Activated CD4-positive, alpha-beta T cell treated with anti-CD3 and anti-CD28 coated beads for 1 hour (primary cell): ENCODE data around the gene RNF167.

Experiments used
- DNase-seq: peaks from one replicate; pipeline ENCODE4 v3.0.0-alpha.2; 2020

The RNF167 gene

DNA sequence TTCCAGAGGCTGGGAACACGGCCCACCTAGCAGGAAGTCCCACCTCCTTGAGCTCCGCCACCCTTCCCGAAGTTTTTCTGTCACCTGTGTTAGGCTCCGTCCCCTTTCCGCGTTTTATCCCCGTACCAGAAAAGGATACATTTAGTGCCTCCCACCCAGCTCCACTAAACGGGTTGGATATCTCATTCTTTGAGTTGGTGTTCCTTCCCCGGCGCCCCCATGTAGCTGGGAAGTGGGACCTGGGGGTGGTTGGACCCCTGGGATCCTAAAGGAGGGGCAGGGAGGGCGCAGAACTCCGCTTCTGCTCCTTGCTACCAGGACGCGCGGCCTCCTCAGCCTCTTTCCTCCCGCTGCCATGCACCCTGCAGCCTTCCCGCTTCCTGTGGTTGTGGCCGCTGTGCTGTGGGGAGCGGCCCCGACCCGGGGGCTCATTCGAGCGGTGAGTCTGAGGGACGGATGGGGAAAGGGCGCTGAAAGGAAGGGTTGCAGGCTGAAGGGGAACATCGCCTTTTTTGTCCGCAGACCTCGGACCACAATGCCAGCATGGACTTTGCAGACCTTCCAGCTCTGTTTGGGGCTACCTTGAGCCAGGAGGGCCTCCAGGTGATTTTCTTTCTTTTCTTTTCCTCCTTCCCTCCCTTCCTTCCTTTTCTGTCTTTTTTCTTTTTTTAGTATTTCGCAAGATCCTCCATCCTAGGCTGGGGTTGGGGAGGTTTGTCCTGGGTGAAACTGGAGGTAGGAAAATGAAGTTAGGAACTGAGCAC lies 669 bp downstream of the RNF167 start:
- no peak for DNase-seq

DNA sequence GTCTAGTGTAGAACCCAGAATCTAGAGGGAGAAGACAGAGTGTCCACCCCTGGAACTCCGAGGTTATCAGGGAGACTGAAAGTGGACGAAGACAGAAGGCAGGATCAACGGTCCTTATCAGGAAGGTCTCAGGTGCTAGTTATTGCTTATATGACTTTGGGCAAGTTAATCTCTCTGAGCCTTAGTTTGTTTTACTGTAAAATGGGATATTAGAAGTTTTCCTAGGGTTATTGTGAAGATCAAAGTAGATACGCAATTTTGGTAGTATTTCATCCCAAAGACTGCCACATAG lies 1.2 kb downstream of the RNF167 start:
- DNase-seq: no peak

DNA sequence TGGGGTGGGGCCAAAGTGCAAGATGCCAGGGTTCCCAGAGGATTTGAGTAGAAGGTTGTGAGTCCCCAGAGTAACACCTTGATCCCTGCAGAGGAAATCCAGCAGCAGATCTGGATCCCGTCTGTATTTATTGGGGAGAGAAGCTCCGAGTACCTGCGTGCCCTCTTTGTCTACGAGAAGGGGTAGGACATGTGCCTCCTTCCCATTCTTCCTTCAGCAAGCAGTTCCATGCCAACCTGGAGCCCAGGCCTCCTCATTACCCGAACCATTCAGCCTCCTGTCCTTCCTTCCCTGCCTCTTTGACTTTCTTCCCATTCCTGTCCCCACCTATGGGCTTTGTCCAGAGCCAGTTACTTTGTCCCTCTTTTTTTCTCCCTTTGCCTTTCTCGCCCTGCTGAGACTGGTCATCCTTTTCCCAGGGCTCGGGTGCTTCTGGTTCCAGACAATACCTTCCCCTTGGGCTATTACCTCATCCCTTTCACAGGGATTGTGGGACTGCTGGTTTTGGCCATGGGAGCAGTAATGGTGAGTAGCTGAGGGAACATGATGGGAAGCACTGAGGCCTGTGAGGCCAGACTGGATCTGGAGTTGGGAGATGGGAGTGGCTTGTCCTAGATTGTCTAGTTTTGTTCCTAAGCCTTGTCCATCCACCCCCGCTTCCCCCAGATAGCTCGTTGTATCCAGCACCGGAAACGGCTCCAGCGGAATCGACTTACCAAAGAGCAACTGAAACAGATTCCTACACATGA lies 2.9 kb downstream of the RNF167 start:
- DNase-seq: no peak

DNA sequence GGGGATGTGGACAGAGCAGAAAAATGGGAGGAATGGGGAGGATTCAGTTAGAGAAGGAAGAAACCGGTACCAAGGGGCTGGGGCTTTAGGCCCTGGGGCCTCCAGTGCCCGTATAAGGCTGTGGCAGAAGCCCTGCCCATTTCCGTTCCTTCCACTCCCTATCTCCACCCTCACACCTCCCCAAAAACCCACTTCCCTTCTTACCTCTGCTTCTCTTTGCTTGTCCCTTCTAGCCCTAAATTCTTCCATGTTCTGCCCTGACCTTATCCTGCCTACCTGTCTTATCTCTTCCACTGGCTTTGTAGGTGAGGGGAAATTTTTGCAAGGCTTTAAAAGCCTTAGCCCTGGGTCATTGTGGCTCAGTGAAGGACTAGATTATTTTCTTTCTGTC lies 4.1 kb downstream of the RNF167 start:
- no peak for DNase-seq

DNA sequence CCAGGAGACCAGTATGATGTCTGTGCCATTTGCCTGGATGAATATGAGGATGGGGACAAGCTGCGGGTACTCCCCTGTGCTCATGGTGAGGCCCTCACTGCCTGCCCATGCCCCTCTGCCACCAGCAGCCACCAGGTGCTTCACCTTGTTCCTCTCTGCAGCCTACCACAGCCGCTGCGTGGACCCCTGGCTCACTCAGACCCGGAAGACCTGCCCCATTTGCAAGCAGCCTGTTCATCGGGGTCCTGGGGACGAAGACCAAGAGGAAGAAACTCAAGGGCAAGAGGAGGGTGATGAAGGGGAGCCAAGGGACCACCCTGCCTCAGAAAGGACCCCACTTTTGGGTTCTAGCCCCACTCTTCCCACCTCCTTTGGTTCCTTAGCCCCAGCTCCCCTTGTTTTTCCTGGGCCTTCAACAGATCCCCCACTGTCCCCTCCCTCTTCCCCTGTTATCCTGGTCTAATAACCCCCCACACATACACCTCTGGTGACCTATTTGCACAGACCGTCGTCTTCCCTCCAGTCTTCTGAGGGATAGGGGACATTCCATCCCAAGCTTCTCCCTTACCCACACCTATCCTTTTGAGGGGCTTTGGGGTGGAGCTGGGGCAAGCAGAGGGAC lies 4.6 kb downstream of the RNF167 start:
- DNase-seq: no peak

DNA sequence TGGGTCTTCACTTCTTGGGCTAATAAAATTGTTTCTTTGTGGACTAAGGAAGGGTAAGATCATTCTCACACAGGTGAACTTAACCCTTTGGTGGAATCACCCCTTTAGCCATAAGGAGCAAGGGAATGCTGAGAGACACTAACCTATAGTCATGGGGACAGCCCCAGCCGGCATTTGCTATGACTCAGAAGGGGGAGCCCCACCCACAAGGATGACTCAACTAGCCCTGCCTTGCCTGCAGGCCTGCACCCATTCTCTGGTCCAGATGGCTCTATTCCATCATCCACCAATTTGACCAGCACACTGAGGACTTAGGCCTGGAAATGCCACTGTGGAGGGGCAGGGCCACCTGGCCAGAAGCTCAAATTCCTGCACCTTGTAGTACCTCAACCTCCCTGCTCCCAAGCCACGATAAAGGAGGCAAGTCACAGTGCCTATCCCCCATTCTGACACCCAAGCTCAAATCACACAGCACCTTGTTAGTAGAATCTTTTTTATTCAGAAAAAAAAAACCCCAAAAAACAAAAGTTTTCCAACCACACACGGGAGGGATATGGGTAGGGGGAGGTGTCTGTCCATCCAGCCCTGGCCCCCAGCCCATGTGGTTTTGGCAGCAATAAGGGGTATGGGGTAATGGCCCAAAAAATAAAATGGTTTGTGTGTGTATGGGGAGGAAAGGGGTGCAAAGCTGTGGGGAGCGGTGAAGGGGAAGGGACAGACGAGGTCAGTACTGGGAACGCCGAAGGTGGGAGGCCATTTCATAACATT lies 5.3 kb downstream of the RNF167 start:
- DNase-seq: peak; percentile 71

DNA sequence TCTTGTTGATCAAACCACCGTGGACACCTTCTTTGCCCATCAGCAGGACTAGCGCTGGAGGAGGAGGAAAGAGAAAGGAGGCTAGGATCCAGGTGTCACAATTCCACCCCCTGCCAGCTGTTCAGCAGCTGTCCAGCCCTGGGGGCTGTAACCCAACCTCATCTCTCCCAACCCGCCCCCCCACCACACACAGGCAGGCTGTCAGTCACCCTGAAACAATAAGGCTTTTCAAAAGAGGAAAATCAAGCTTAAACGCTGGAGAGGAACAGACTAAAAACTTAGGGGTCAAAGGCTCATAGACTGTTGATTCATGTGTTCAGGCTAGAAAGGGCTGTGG lies 5.8 kb downstream of the RNF167 start:
- DNase-seq: no peak

DNA sequence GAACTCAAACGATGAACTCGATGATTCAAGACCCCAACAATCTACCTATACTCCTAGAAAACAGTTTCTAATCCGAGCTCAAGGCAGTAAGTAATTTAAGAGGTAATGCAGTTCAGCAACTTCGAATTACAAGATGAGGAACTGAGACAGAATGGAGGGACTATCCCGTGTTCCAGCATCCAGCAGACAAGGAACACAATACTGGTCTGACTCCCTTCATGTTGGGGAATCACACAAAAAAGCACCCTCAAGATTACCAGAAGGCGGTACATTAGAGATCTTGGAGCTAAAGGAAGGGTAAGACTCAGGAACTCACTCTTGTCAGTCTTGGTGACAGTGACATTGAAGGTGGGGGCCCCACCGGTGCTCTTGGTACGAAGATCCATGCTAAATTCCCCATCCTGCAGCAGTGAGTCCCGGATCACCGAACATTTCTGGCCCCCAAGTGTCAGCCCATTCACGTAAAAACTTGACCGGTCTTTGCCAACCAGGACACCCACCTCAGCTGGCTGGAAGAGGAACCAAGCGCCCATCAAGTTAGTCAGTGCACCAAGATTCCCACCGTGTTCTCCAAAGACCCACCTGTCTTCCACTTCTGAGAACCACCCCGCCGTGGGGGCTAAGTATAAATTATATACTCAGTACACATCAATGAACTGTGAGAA lies 6.4 kb downstream of the RNF167 start:
- no peak for DNase-seq

DNA sequence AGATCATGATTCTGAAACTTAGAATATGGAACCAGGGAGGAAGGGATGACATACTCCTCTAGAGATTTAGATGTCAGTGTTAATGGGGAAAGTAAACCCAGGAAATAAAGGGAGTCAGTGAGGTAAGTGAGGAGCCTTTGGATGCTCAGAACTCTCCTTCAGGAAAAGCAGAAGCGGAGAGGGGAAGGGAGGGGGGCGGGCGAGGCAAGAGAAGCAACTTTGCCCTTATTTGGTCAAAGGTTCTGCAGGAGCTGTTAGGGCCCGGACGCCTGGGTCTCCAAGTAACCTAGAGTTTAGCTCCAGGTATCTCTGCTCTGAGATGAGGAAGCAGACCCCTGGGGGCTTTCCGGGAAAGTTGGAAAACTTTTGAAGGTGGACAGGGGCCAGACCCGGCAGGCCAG lies 6.9 kb downstream of the RNF167 start:
- DNase-seq: no peak

DNA sequence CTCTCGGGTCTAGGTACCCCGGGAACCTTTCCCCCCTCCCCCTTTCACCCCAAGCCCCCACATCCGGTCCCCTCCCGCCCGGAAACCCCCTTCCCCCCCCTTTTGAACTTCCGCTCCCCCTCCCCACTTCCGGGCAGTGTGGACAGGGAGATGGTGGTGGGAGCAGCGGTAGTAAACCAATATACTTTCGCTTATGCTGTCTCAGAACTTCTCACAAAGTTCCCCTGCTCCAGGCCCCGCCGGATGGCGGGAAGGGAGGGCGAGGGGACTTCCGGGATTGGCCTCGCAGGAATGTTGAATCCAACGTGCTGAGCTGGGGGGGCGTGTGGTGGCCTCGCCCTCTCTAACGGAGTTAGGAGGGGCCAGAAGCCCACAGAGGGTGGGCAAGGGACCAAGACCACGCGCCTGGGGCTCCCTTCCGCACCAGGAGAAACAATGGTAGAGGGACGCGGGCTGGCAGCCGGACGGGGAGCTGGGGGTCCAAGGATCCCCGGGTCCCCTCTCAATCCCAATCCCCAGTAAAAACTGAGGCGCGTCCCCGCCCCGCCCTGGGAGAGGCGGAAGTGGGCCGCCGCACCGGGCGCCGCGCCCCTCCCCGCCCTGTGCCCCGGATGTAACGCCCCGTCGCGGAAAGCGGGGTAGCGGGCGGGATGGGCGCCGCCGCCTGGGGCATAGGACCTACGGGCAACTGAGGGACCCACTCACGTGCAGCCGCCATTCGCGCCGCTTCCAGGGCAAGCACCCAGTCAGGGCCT lies 7.5 kb downstream of the RNF167 start:
- DNase-seq: peak; percentile 54

DNA sequence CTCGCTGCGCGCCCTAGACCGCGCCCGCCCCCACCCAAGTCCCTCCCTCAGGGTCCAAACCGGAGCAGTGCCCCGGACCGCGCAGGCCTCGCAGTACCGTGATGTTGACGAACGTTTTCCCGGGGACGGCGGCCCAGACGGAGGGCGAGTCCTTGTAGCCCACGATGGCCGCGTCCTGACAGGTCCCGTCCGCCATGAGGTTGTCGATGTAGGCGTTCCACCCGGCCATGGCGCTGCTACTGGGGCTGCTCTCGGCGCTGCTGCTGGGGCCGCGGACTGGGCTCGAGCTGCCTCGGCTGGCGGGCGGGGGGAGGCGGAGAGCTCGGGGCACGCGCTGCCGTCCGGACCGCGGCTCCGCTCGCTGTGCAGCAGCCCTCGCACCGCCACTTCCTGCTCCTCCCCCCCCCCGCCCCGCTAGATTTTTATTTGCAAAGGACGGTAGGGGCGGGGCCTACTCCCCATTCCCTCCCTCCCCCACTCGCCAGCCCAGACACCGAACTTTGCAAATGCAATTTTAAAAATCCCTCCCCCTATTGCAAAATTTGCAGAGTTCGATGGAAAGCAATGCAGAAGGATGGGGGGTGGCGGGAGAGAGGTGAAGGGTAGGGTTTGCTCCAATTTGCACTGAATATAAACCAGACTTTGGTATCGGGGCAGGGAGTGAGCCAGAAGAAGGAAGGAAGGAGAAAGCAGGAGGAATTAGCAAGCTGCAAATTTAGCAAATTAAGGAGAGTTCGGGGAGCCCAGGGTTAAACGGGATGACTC lies 8.3 kb downstream of the RNF167 start, which contains the start of gene PFN1:
Gene PFN1, minus strand, starts transcription at position 365 of the 765 bp plus-strand sequence. Its CDS starts 136 bp downstream, at position 229.
- DNase-seq: peak; percentile 82

DNA sequence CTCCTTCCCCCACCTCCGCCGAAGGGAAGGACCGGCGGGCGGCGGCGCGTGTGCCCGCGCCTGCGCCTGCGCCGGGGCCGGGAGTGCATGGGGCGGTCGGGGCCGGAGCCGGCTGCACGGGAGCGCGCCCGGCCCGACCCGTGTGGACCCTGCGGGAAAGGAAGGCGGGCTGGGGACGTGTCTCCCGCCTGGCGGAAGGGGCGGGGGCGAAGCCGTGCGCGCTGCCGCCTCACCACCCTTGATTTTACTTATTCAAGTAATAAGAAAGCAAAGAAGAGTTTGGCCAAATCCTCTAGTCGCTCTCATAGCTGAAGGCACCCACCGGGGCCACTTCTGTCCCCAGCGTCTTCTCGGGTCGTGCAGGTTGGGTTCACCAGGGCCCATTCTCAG lies 8.9 kb downstream of the RNF167 start:
- peak; percentile 51 for DNase-seq

DNA sequence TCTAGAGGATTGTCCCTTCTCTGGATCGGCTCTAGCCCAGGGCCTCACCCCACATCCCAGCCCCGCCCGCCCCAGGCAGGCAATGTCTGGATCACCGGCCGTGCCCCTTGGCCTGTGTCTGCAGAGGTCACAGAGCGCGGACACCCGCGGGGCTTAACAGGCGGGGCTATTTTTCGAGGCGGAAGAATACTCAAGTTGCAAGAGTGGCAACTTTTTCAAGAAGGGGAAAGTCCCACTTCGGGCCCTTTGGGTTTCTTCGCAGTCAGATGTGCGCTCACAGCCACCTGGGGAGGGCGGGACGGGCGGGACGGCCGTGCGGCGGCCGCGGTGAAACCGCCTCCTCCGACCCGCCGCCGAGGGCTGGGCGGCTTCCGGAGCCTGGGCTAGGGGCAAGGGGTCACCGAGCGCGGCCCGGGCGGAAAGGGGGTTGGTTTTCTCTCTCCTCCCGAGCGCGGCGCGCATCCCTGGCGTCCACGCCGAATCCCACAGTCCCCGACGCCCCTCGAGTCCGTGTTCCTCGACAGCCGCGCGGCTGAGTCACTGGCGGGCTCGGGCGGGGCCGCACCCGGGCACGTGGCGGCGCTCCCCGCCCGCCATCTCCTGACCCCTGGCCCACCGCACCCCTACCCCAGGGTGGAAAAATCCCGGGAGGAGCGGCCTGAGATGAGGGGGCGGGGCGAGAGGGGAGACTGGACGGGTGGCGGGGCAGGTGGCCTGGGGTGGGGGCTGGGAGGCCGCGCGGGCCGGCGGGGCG lies 9.4 kb downstream of the RNF167 start:
- peak; percentile 63 for DNase-seq

DNA sequence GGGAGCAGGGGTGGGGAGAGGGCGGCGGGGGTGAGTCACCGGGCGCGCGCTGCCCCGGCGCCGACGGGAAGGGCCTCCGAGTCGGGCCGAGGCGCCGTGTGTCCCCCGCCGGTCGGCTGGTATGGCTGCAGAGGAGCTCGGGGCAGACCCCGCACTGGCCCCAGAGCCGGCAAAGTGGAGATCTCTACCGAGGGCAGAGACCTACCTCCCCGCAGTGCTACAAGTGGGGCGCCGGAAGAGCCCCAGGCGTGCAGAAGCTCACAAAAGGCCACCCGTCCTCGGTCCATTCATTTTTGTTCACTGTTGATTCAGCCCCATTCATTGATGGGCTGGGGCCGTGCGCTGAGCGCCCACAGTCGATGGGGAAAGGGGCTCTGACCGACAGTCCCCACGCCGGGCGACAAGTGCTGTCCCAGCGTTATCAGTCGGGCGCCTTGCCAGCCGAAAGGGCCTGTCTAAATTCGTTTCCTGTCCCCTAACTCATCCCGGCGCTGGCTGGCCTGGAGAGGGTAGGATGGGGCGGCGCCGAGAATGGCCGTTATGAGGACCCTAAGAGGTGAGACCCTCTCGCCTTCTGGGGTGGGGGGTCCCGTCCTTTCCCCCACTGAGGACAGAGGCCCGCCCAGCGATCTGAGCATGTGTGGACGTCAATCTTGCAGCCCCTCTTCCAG lies 10.1 kb downstream of the RNF167 start:
- peak; percentile 52 for DNase-seq

DNA sequence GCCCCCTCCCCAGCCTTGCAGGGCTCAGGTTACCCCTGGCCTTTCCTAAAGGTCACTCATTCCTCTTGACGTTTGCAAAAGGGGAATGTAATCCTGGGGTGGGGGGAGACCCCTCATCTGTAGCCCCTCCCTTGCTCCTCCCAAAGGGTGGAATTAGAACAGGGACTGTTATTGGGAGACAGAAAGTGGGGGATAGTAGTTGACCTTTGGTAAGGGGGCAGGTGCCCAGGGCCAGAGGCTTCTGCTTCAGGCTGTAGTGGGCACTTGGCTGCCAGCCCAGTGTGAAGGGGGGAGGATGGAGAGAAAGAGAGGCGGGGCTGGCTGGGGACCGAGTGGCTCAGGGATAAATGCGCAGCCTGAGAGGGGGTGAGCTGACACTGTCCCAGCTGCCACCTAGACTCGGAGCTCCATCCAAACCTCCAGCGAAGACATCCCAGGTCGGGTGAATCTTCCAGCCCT lies 10.7 kb downstream of the RNF167 start, which contains the start of gene ENO3:
Gene ENO3, plus strand, starts transcription at position 374 of the 459 bp plus-strand sequence. CDS start 711 bp downstream, outside the sequence.
- DNase-seq: no peak

DNA sequence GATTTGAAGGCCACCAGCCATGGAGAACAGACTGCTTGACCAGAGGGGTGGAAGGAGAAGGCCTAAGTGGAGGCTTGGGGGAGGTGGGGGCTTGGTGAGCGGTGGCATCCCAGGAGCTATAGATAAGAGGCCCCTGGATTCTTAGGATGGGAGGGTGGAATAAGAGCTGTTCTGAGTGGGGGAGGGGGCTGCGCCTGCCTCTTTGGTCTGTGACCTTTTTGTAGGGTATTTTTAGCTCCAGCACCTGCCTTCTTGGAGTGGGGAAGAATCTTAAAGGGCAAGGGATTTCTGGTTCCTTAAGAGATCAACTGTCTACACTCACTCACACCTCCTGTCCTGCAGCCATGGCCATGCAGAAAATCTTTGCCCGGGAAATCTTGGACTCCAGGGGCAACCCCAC lies 11.4 kb downstream of the RNF167 start:
- no peak for DNase-seq

DNA sequence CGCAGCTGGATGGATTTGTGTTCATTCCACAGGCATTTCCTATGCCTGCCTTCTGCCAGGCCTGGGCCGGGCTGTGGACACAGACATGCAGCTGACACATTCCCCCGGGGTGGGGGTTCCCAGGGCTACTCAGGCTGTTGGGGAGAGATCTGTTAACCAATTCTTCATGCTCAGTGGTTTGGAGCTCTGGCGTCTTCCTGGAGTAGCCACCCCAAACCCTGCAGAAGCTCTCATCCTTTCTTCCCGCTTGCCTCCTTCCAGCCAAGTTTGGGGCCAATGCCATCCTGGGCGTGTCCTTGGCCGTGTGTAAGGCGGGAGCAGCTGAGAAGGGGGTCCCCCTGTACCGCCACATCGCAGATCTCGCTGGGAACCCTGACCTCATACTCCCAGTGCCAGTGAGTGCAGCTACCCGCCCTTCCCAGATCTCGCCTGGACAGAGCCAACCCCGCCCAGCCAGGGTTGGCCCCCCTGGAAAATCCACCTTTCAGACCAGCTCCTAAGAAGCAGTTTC lies 13.4 kb downstream of the RNF167 start:
- DNase-seq: no peak

DNA sequence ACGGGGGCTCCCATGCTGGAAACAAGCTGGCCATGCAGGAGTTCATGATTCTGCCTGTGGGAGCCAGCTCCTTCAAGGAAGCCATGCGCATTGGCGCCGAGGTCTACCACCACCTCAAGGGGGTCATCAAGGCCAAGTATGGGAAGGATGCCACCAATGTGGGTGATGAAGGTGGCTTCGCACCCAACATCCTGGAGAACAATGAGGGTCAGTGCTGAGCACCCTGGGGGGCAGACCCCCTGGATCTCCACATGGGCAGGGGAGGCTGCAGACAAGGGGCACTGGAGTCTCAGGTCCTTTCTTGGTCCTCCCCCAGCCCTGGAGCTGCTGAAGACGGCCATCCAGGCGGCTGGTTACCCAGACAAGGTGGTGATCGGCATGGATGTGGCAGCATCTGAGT lies 15.0 kb downstream of the RNF167 start:
- no peak for DNase-seq

DNA sequence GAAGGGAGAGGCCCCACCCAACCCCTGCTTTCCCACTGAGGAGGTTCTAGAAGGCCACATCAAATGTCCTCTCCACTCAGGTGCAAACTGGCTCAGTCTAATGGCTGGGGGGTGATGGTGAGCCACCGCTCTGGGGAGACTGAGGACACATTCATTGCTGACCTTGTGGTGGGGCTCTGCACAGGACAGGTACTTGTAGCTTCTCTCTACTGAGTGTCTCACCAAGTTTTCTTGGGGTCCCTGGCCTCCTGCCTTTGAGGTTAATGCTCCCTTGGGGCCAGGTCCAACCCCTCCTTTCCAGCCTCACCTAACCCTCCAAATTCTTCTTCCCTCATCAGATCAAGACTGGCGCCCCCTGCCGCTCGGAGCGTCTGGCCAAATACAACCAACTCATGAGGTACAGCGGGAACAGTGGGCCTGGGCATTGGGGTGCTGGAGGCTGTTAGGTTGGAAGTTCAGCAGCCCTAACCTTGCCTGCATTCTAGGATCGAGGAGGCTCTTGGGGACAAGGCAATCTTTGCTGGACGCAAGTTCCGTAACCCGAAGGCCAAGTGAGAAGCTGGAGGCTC lies 16.5 kb downstream of the RNF167 start:
- no peak for DNase-seq
